Inflammatory macrophage treated with lipopolysaccharide for 1 hour (primary cell): Measurements from ENCODE around the gene ANKRD44.
A peak's percentile ranks its signal among the peaks of the same experiment; 100 is the strongest.

Experiments used
- DNase-seq, 2 donors: peaks; one replicate each; pipeline ENCODE4 v3.0.0-alpha.2; 2020 to 2022

ANKRD44 gene

GRCh38 chr2:197286805-197287595 lies 23.6 kb downstream of the ANKRD44 start:
- DNase-seq, result peak; percentile 76

- no peak for DNase-seq
Measured at GRCh38 chr2:197285361-197285760, 25.2 kb downstream of the ANKRD44 start.

- peak; percentile 41 to 52 for DNase-seq
Measured at GRCh38 chr2:197284956-197285355, 25.6 kb downstream of the ANKRD44 start.

- peak; percentile 75 to 86 for DNase-seq
Measured at GRCh38 chr2:197281421-197281820, 29.2 kb downstream of the ANKRD44 start.

GRCh38 chr2:197280015-197280702 lies 30.4 kb downstream of the ANKRD44 start:
- no peak for DNase-seq

GRCh38 chr2:197278799-197279763 lies 31.5 kb downstream of the ANKRD44 start:
- no peak for DNase-seq

GRCh38 chr2:197277794-197278193 lies 32.8 kb downstream of the ANKRD44 start:
- DNase-seq, result no peak

- no peak for DNase-seq
Measured at GRCh38 chr2:197276156-197276555, 34.4 kb downstream of the ANKRD44 start.

- no peak for DNase-seq
Measured at GRCh38 chr2:197274937-197275336, 35.6 kb downstream of the ANKRD44 start.

GRCh38 chr2:197274349-197274748 lies 36.2 kb downstream of the ANKRD44 start:
- DNase-seq, result no peak

- no peak for DNase-seq
Measured at GRCh38 chr2:197273485-197273884, 37.1 kb downstream of the ANKRD44 start.

- DNase-seq, result no peak
Measured at GRCh38 chr2:197270601-197271000, 40.0 kb downstream of the ANKRD44 start.

GRCh38 chr2:197269815-197270214 lies 40.8 kb downstream of the ANKRD44 start:
- no peak for DNase-seq

GRCh38 chr2:197268786-197269584 lies 41.6 kb downstream of the ANKRD44 start:
- no peak for DNase-seq

GRCh38 chr2:197266477-197266876 lies 44.1 kb downstream of the ANKRD44 start:
- DNase-seq, result no peak

- no peak for DNase-seq
Measured at GRCh38 chr2:197265924-197266323, 44.7 kb downstream of the ANKRD44 start.

- DNase-seq, result no peak
Measured at GRCh38 chr2:197265036-197265435, 45.5 kb downstream of the ANKRD44 start.

- no peak for DNase-seq
Measured at GRCh38 chr2:197264332-197264731, 46.2 kb downstream of the ANKRD44 start.

- no peak for DNase-seq
Measured at GRCh38 chr2:197263077-197263476, 47.5 kb downstream of the ANKRD44 start.

GRCh38 chr2:197261808-197262226 lies 48.8 kb downstream of the ANKRD44 start:
- DNase-seq, result no peak

GRCh38 chr2:197259470-197259999 lies 51.0 kb downstream of the ANKRD44 start:
- DNase-seq, result no peak

- DNase-seq, result peak; percentile 90 to 96
Measured at GRCh38 chr2:197258580-197258979, 52.0 kb downstream of the ANKRD44 start.
